Heart right ventricle (tissue), 16 donors: ENCODE data around the gene HABP2. TPM values are rescaled to one million over a fixed set of nuclear protein-coding genes. Genes with fewer than 3 reads are reported as not detected.

Experiments
- ATAC-seq, 8 donors: fragments of 200-7000 bp; cut with Tn5 transposase; one replicate each; pipeline ENCODE4 v1.9.1; 2020; ENCODE audit warnings: mild to moderate bottlenecking in 8 of 8, moderate library complexity in 8 of 8, moderate number of reproducible peaks in 1 of 8
- DNase-seq, 2 donors: peaks; one replicate each; pipeline ENCODE4 v3.0.0-alpha.2; 2020
- H3K27ac ChIP-seq, 10 donors: fragments of 200-600 bp; sonication (generic) in 2 of 10; one replicate each; pipeline versions ENCODE4 v1.5.0 to v1.8.0; 2020 to 2022; ENCODE audit warnings: mild to moderate bottlenecking in 3 of 10
- H3K27me3 ChIP-seq, 7 donors: fragments of 200-600 bp; one replicate each; pipeline ENCODE4 v1.8.0; 2021 to 2022; ENCODE audit warnings: mild to moderate bottlenecking in 2 of 7
- H3K36me3 ChIP-seq, 9 donors: fragments of 200-600 bp; sonication (generic) in 1 of 9; one replicate each; pipeline versions ENCODE4 v1.5.0 to v1.8.0; 2020 to 2022; ENCODE audit warnings: mild to moderate bottlenecking in 2 of 9
- H3K4me1 ChIP-seq, 9 donors: fragments of 200-600 bp; sonication (generic) in 1 of 9; one replicate each; pipeline versions ENCODE4 v1.5.0 to v1.8.0; 2020 to 2022; ENCODE audit warnings: mild to moderate bottlenecking in 4 of 9
- H3K4me3 ChIP-seq, 10 donors: fragments of 200-600 bp; sonication (generic) in 2 of 10; one replicate each; pipeline versions ENCODE4 v1.5.0 to v1.8.0; 2020 to 2022; ENCODE audit warnings: mild to moderate bottlenecking in 7 of 10, moderate library complexity in 2 of 10
- H3K9me3 ChIP-seq, 11 donors: fragments of 200-600 bp in 10 of 11; sonication (generic) in 2 of 11; one replicate each; pipeline versions ENCODE4 v1.5.0 to v1.8.0; 2013 to 2022; ENCODE audit warnings: mild to moderate bottlenecking in 2 of 11, control low read depth in 1 of 11, moderate library complexity in 1 of 11
- WGBS, 2 donors: extraction: QIAGEN DNeasy Blood & Tissue Kit; methylation state at CpG; one replicate each; pipeline ENCODE4 v1.1.7; 2013; ENCODE audit warnings: inconsistent platforms in 1 of 2; 5-methylcytosine and 5-hydroxymethylcytosine counted together
- intact Hi-C, 10 donors: fragments of 100-400 bp; cut with DNase I; formaldehyde crosslinking; loops; one replicate each; pipeline versions ENCODE4 v1.11.1 to v1.14.2; 2022
- polyA plus RNA-seq, 2 donors: library from polyadenylated mRNA; stranded (reverse); fragments of 200-250 nt; gene quantifications; one replicate each; pipeline ENCODE4 v1.2.3, GENCODE V29; 2013
- total RNA-seq, 10 donors: library from RNA; stranded (reverse); fragmentation: NEBNext Ultra II Directional in 3 of 10; extraction: Animal tissue kit (Norgen Biotek cat#: 25700) in 3 of 10; gene quantifications; one replicate each; pipeline versions ENCODE4 v1.2.1 to v1.2.4, GENCODE V29; 2021 to 2023
- TF ChIP-seq, protein P1 (sequence below), 9 donors: fragments of 200-600 bp; sonication (generic) in 2 of 9; IDR thresholded peaks; one replicate each; pipeline versions ENCODE4 v1.5.0 to v1.8.0; 2021 to 2022; ENCODE audit warnings: antibody characterized with exemption in 9 of 9, mild to moderate bottlenecking in 5 of 9, moderate library complexity in 1 of 9
- donor health status: Arrhythmogenic right ventricular cardiomyopathy.
- donor health status: ischemic (EF 13 %, LVEDD 7.1; RV severe dilation, severe dysfunction).
- donor health status: healthy with polysubstance abuse.
- donor health status: DM: no; HTN: yes; CAD: no.
- donor health status: DM: no; HTN: no; CAD: no.
- donor health status: ischemic (EF 25% LVEDD 6.9; RV normal size, moderate dysfunction).
- donor health status: ischemic (EF 25% LVEDD 5.7; RV mildly dilated, moderate dysfunction).
- donor health status: healthy.
- donor health status: DM: yes; HTN: yes; CAD: no.
- donor health status: Ischemic cardiomyopathy.
- donor health status: ischemic (EF 35%, LVEDD 5.7; RV mildly dilated, moderate dysfunction).
- donor health status: nonischemic (EF 11% LVEDD 7.7; RV severe dilation, severe dysfunction).
- donor health status: DM: yes; HTN: yes; CAD: no.
- donor health status: PGD.
- donor health status: ischemic (EF 29% LVEDD 5.4; RV normal size, mild dysfunction).
- donor health status: nonischemic (EF 23%, LVEDD 6.1; RV moderate dilation, normal function).

HABP2 gene
- total and polyA plus RNA-seq, 12 donors, result 0.12 to 0.51 TPM; not detected in 10

GRCh38 chr10:113553149-113553548, 296 bp downstream of the HABP2 start:
- Histone ChIP-seq H3K36me3 (no peaks in the 10 kb centered on the region), H3K27ac (no peak overlapping the region), H3K27me3 (peaks cover 0 to 35% (median 11%) of the 10 kb centered on the region in 7 donors), H3K4me1 (peaks cover 0 to 14% (median 6%) of the 10 kb centered on the region in 9 donors), H3K4me3 (no peak overlapping the region), H3K9me3 (no peaks in the 10 kb centered on the region)
- ATAC-seq (no peak), DNase-seq (no peak)
- TF ChIP-seq, protein P1, sequence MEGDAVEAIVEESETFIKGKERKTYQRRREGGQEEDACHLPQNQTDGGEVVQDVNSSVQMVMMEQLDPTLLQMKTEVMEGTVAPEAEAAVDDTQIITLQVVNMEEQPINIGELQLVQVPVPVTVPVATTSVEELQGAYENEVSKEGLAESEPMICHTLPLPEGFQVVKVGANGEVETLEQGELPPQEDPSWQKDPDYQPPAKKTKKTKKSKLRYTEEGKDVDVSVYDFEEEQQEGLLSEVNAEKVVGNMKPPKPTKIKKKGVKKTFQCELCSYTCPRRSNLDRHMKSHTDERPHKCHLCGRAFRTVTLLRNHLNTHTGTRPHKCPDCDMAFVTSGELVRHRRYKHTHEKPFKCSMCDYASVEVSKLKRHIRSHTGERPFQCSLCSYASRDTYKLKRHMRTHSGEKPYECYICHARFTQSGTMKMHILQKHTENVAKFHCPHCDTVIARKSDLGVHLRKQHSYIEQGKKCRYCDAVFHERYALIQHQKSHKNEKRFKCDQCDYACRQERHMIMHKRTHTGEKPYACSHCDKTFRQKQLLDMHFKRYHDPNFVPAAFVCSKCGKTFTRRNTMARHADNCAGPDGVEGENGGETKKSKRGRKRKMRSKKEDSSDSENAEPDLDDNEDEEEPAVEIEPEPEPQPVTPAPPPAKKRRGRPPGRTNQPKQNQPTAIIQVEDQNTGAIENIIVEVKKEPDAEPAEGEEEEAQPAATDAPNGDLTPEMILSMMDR (IDR thresholded peaks at IDR 0.05), result no peak
- intact Hi-C loops, result no loop called here
- 96 to 98% methylated on average over 2 of the region's 2 CpGs for WGBS, 2 donors

DNA sequence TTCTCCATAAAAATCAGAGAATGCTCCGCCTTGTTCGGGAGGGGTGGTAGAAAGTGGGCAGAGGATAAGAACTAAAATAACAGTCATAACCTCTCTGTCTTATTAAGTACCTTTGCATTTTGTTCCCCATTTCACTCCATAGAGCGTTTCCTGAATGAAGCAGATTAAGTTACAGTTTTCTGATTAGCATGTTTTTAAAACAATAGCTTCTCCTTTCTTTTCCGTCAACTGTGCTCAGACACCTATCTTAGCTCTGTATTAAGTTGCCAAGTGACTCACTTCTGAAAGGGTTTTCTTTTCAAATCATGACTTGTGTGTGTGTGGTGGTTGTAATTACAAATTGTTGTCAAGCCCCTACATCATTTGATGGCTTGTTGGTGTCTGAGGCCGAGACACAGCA, 1.4 kb downstream of the HABP2 start:
- Histone ChIP-seq H3K27me3 (peaks cover 0 to 45% (median 13%) of the 10 kb centered on the region in 7 donors), H3K36me3 (no peaks in the 10 kb centered on the region), H3K4me1 (peaks cover 0 to 16% (median 6%) of the 10 kb centered on the region in 9 donors), H3K27ac (no peak overlapping the region), H3K4me3 (no peak overlapping the region), H3K9me3 (no peaks in the 10 kb centered on the region)
- ATAC-seq (no peak), DNase-seq (no peak)
- 65 to 83% methylated on average over 5 of the region's 5 CpGs for WGBS, 2 donors
- intact Hi-C loops, result no loop called here
- TF ChIP-seq, protein P1 (IDR thresholded peaks at IDR 0.05), result no peak

DNA sequence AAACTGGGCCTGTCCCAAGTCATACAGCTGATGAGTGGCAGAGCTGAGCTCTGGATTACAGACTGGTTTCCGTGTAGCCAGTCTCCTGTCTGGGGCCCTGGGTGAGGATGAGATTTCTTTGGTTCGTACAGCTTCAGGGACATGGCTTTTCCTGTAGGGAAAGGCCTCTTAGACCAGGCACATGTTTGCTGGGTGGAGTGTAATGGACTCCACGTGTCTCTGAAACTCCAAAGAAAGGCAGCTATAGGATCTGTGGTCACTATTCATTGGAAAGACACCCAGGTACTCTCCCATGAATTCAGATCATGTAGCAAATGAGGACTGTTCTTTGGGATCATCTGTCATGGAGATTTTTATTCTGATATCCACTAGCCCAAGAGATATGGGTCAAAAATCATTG, 2.4 kb downstream of the HABP2 start:
- TF ChIP-seq, protein P1 (IDR thresholded peaks at IDR 0.05), result no peak
- no peaks in the 10 kb centered on the region for H3K9me3 ChIP-seq
- no peak overlapping the region for H3K4me3 ChIP-seq
- H3K36me3 ChIP-seq, result no peaks in the 10 kb centered on the region
- DNase-seq (no peak), ATAC-seq (no peak)
- WGBS, 2 donors, result 90 to 94% methylated on average over 3 of the region's 3 CpGs
- no peak overlapping the region for H3K27ac ChIP-seq
- intact Hi-C loops, result no loop called here
- peaks cover 0 to 52% (median 13%) of the 10 kb centered on the region in 7 donors for H3K27me3 ChIP-seq
- peaks cover 0 to 16% (median 6%) of the 10 kb centered on the region in 9 donors for H3K4me1 ChIP-seq

DNA sequence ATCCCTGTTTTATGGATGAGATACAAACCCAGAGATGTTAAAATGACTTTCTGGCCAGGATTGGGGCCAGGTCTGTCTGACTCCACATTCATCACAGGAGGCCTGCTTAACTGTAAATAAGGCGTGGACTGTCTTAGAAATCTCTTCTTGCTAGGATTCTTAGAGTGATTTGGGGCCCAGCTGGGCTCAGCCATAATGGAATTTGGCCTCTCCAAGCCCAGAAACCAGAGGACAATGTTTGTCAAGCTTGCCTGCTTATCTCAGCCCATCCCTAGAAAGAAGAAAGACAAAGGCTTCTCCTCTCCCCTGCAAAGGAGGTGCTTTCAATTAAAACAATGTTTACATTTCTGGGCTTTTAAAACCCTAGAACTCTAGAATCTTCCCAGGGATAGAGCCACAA, 2.9 kb downstream of the HABP2 start:
- H3K4me1 ChIP-seq, result peaks cover 0 to 16% (median 6%) of the 10 kb centered on the region in 9 donors

More for the DNA sequence above, 2.9 kb downstream of the HABP2 start:
- Histone ChIP-seq H3K36me3 (no peaks in the 10 kb centered on the region), H3K4me3 (no peak overlapping the region), H3K27me3 (peaks cover 0 to 52% (median 13%) of the 10 kb centered on the region in 7 donors), H3K9me3 (no peaks in the 10 kb centered on the region), H3K27ac (no peak overlapping the region)
- TF ChIP-seq, protein P1 (IDR thresholded peaks at IDR 0.05), result no peak
- intact Hi-C loops, result no loop called here
- ATAC-seq (no peak), DNase-seq (no peak)
- WGBS, 2 donors, result 87 to 92% methylated on average over 1 of the region's 1 CpG
